GM15510 (cell line): ENCODE measurements around the gene FOXD4L6.
"Not testable (repeated sequence)": the region's sequence is repeated elsewhere in the genome, so short reads cannot be mapped to it uniquely, and the experiment has no call there.

ENCODE experiments used
- POLR2A ChIP-seq: IDR thresholded peaks from 3 replicates; pipeline ENCODE4 v1.6.1; 2011; ENCODE audit warnings: borderline replicate concordance; ENCODE audit not compliant: insufficient read length; ENCODE audit errors: extremely low read depth

Gene FOXD4L6

DNA sequence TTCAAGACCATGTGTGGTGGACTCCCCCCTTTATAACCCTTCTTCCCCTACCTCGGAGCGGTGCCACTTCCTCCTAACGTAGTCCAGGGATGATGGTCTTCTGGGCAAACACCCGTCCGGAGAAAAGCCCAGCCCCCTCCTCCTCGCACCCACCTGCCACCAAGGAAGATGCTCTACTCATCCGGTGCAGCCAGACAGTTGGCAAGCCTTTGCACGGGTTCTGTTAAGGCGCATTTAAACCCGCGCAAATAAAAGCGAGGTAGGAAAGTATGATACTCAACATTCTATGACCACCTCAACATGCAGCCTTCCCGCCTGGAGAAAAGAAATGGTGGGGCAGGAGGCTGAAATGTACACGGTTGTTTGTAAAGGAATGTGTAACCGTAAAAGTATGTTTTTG lies at the start of gene FOXD4L6:
TSS of gene FOXD4L6 (minus strand) at position 101 of the 400 bp plus-strand sequence. CDS start 298 bp downstream, outside the sequence.
- not testable (repeated sequence) for TF ChIP-seq POLR2A
